AG04449 (cell line): Measurements from ENCODE around the gene SRSF5.

ENCODE experiments used
- CTCF ChIA-PET: fragments of 350-600 bp; formaldehyde crosslinking; extraction: SDS; loops from one replicate; lab custom pipeline; 2021; ENCODE audit warnings: antibody characterized with exemption; lab: Yijun Ruan, JAX
- POLR2A ChIA-PET: fragments of 400-600, 350-600 bp; formaldehyde crosslinking; extraction: SDS; loops from one replicate; lab custom pipeline; 2020; ENCODE audit warnings: antibody characterized with exemption, inconsistent platforms; lab: Yijun Ruan, JAX
- DNase-seq: peaks from one replicate; pipeline ENCODE4 v3.0.0-alpha.2; 2010; ENCODE audit warnings: low read depth, low spot score
- H3K4me3 ChIP-seq: 2 replicates; pipeline ENCODE4 v1.5.1; 2011; ENCODE audit warnings: low read depth, mild to moderate bottlenecking, control low read depth, low read length
- CTCF ChIP-seq: IDR thresholded peaks from one replicate; pipeline ENCODE4 v1.5.1; 2011; ENCODE audit warnings: mild to moderate bottlenecking, moderate library complexity, low read length, control low read depth, inconsistent platforms; ENCODE audit not compliant: insufficient read depth; ENCODE audit errors: missing control alignments

Gene SRSF5

GRCh38 chr14:69741055-69741454 is 25.9 kb upstream of the SRSF5 start:
- DNase-seq, result no peak
- POLR2A ChIA-PET, result no interaction called here
- H3K4me3 ChIP-seq, result no peak overlapping the region
- TF ChIP-seq CTCF, result no peak
- CTCF ChIA-PET, result interaction anchor here (1.2 kb wide), 1 partner anchor 206 kb away, joined by 3 read pairs; no protein-coding TSS in a partner anchor

GRCh38 chr14:69749956-69750355 is 17.0 kb upstream of the SRSF5 start:
- POLR2A ChIA-PET, result no interaction called here
- CTCF ChIA-PET, result interaction anchor here (2.4 to 2.7 kb wide), 2 partner anchors 23 to 165 kb away, joined by 8 to 9 read pairs; no protein-coding TSS in a partner anchor
- no peak overlapping the region for H3K4me3 ChIP-seq

GRCh38 chr14:69750495-69750894 is 16.4 kb upstream of the SRSF5 start:
- no peak for TF ChIP-seq CTCF
- CTCF ChIA-PET, result interaction anchor here (0.9 to 2.7 kb wide), 3 partner anchors 20 to 166 kb away, joined by 3 to 9 read pairs (median 8); no protein-coding TSS in a partner anchor
- POLR2A ChIA-PET, result no interaction called here
- no peak for DNase-seq
- no peak overlapping the region for H3K4me3 ChIP-seq

More at GRCh38 chr14:69749956-69750355, 17.0 kb upstream of the SRSF5 start:
- DNase-seq, result no peak
- TF ChIP-seq CTCF, result no peak

GRCh38 chr14:69752773-69753172 is 14.2 kb upstream of the SRSF5 start:
- no peak for TF ChIP-seq CTCF
- no peak overlapping the region for H3K4me3 ChIP-seq
- POLR2A ChIA-PET, result no interaction called here
- CTCF ChIA-PET, result interaction anchor here (1.0 to 2.1 kb wide), 2 partner anchors 25 to 217 kb away, joined by 4 to 6 read pairs; no protein-coding TSS in a partner anchor
- DNase-seq, result no peak

- POLR2A ChIA-PET, result no interaction called here
- CTCF ChIA-PET, result interaction anchor here (1.1 kb wide), 1 partner anchor 27 kb away, joined by 4 read pairs; no protein-coding TSS in a partner anchor
- no peak for TF ChIP-seq CTCF
Observed at GRCh38 chr14:69753860-69754259, 13.1 kb upstream of the SRSF5 start.

GRCh38 chr14:69754487-69754886 is 12.5 kb upstream of the SRSF5 start:
- CTCF ChIA-PET, result interaction anchor here (1.1 to 1.7 kb wide), 2 partner anchors 27 to 170 kb away, joined by 4 to 6 read pairs; no protein-coding TSS in a partner anchor
- DNase-seq, result no peak
- POLR2A ChIA-PET, result interaction anchor here (1.1 kb wide), 1 partner anchor 12 kb away, joined by 3 read pairs; the partner anchor contains the start of gene SRSF5
- no peak overlapping the region for H3K4me3 ChIP-seq
- no peak for TF ChIP-seq CTCF

More at GRCh38 chr14:69753860-69754259, 13.1 kb upstream of the SRSF5 start:
- no peak for DNase-seq
- H3K4me3 ChIP-seq, result no peak overlapping the region
